GM15510 (cell line): ENCODE data around the gene RTL5.

Experiments used
- POLR2A ChIP-seq: IDR thresholded peaks from 3 replicates; pipeline ENCODE4 v1.6.1; 2011; ENCODE audit warnings: borderline replicate concordance; ENCODE audit not compliant: insufficient read length; ENCODE audit errors: extremely low read depth

RTL5 gene

GRCh38 chrX:72105436-72105835, 26.3 kb downstream of the RTL5 start:
- TF ChIP-seq POLR2A, result no peak

DNA sequence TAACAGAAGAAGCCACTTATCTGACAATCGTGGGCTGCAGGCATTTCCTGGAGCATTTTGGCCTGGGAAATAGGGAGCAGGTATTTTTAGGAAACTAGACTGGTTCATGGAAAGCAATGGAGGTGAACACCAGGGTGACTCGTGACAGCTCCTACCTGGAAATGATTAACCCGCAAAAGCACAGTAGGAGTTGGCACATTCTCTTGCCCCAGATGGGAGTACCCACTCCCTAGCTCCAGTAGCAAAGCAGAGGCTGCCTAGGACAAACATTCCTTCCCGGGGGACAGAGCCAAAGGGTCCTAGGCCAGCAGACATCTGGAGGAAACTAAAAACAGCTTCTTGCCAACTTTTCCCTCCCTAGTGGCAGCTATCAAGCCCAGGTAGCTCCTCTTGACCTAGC, 29.0 kb downstream of the RTL5 start:
- TF ChIP-seq POLR2A, result no peak

- no peak for TF ChIP-seq POLR2A
These were observed 29.6 kb downstream of the RTL5 start for GRCh38 chrX:72102126-72102525.

GRCh38 chrX:72101597-72102037, 30.1 kb downstream of the RTL5 start:
- TF ChIP-seq POLR2A, result no peak

- no peak for TF ChIP-seq POLR2A
These were observed 30.8 kb downstream of the RTL5 start for GRCh38 chrX:72100824-72101351.

- TF ChIP-seq POLR2A, result no peak
These were observed 31.5 kb downstream of the RTL5 start for GRCh38 chrX:72100051-72100755.

DNA sequence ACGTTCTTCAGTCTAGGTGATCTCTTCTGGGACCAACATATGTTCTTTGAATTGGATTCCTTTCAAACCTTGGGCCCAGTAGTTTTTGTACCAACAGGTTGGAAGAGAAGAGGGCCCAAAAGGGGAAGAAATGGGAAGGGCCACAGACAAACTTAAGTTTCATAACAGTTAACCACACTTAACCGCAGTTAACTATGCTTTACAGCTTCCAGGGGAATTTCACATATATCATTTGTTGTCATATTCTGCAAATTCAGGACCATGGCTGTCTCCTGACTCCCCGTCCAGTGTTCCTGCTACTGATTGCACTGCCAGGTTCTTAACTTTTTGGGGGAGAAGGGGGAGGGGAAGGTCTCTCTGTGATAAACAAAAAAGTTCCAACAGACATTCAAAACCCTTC, 34.6 kb downstream of the RTL5 start:
- no peak for TF ChIP-seq POLR2A

DNA sequence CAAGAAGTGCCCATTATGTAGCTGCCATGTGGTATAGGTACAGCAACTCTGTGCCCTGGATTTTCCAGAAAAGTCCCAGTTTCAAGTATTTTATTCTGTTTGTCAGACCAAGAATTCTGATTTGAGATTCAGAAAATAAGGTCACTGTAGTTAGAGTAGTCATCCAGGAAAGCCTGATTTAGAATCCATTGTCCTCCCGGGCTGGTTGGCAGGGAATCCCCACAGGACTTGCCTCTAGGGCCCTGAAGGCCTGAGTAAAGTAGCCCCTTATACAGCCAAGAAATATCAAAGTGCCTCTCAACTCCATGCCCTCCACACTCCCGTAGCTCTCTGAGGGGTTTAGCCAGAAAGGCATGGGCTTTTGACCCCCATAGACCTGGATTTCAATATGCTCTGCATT, 36.3 kb downstream of the RTL5 start:
- no peak for TF ChIP-seq POLR2A

- no peak for TF ChIP-seq POLR2A
These were observed 36.8 kb downstream of the RTL5 start for GRCh38 chrX:72094894-72095293.

GRCh38 chrX:72089254-72089653, 42.5 kb downstream of the RTL5 start:
- TF ChIP-seq POLR2A, result no peak

DNA sequence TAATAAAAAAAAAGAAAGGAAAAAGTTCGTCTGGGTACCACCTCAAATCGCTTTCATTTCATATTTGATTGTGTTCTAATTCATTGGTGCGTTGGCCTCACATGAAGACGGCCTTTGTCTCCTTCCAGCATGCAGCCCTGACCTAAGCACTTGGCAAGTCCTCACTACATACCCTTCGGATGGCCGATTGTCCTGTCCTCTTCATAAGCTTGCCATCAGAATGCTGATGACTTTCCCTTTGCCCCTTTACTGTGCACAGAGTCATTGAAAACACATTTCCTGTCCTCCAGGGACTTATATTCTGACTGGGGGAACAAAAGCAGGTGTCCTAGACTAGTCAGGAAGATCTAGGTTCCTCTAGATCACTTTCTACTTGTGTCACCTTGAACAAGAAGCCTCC, 43.0 kb downstream of the RTL5 start:
- no peak for TF ChIP-seq POLR2A

GRCh38 chrX:72086995-72087394, 44.7 kb downstream of the RTL5 start:
- no peak for TF ChIP-seq POLR2A

- no peak for TF ChIP-seq POLR2A
These were observed 47.6 kb downstream of the RTL5 start for GRCh38 chrX:72084114-72084513.

DNA sequence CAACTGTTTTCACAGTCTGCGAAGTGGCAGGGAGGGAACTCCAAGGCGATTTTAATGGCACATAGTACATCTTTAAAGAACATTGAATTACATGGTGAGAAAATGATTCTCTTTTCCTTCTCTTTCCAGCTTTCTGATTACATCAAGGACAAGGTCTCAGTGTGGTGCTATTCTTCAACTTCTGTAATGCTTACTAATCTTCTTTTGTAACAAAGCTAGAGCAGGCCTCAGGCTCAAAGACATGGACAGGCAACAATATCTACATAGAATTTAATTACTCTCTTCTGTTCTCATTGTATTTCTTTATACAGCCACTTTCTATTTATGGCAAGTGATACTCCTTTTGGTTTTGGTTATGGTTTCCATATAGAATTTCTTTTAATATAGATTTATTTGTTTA, 48.4 kb downstream of the RTL5 start:
- no peak for TF ChIP-seq POLR2A

GRCh38 chrX:72081605-72082320, 50.0 kb downstream of the RTL5 start:
- TF ChIP-seq POLR2A, result no peak

DNA sequence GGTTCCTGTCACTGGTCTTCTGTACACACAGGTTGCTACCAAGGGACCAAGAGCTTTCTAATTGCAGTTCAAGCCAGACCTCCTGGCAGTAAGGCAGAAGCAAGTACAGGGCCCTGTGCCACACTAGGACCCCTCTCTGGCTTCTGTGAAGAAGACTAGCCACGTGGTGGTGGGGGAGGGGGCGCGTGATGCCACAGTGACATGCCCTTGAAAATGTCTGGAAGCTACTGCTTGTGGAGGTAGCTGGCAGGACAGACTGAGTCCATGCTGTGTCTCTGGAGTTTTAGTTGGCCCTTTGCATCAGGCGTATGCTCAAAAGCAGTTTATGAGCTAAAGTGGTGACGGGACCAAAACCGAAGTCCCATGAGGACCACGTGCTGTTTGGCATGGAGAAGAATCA, 50.9 kb downstream of the RTL5 start:
- no peak for TF ChIP-seq POLR2A
